ENCODE measurements around the gene LHPP. TPM values are rescaled to one million over a fixed set of nuclear protein-coding genes. Genes with fewer than 3 reads are reported as not detected.

The LHPP gene
- total RNA-seq, 1 donor from 2014 or later, result 16.2 TPM

- Histone ChIP-seq H3K4me1 (peaks cover 8% of the 10 kb centered on the region), H3K36me3 (no peaks in the 10 kb centered on the region), H3K27ac (no peak overlapping the region), H3K9me3 (no peaks in the 10 kb centered on the region), H3K27me3 (no peaks in the 10 kb centered on the region), H3K4me3 (no peak overlapping the region)
- no peak for TF ChIP-seq CTCF (IDR thresholded peaks at IDR 0.05)
- DNase-seq, result no peak
- no peak for ATAC-seq
- intact Hi-C loops (cut with DNase I), result no loop called here
Observed at GRCh38 chr10:124464028-124464965, 2.7 kb downstream of the LHPP start.

GRCh38 chr10:124465003-124465776 is 3.6 kb downstream of the LHPP start:
- no peak for DNase-seq
- ATAC-seq, result no peak
- no peak overlapping the region for H3K4me3 ChIP-seq
- no peaks in the 10 kb centered on the region for H3K36me3 ChIP-seq
- peaks cover 8% of the 10 kb centered on the region for H3K4me1 ChIP-seq
- intact Hi-C loops (cut with DNase I), result no loop called here
- no peak overlapping the region for H3K27ac ChIP-seq
- no peaks in the 10 kb centered on the region for H3K9me3 ChIP-seq
- no peak for TF ChIP-seq CTCF (IDR thresholded peaks at IDR 0.05)
- no peaks in the 10 kb centered on the region for H3K27me3 ChIP-seq

- peaks cover 8% of the 10 kb centered on the region for H3K4me1 ChIP-seq
- intact Hi-C loops (cut with DNase I), result no loop called here
- no peaks in the 10 kb centered on the region for H3K27me3 ChIP-seq
- no peaks in the 10 kb centered on the region for H3K9me3 ChIP-seq
- no peak overlapping the region for H3K27ac ChIP-seq
- ATAC-seq, result no peak
- no peaks in the 10 kb centered on the region for H3K36me3 ChIP-seq
- no peak for DNase-seq
- TF ChIP-seq CTCF (IDR thresholded peaks at IDR 0.05), result no peak
- no peak overlapping the region for H3K4me3 ChIP-seq
Observed at GRCh38 chr10:124465777-124466488, 4.3 kb downstream of the LHPP start.

GRCh38 chr10:124467165-124467564 is 5.5 kb downstream of the LHPP start:
- no peak for TF ChIP-seq CTCF (IDR thresholded peaks at IDR 0.05)
- no peak overlapping the region for H3K27ac ChIP-seq
- DNase-seq (no peak), ATAC-seq (no peak)
- H3K27me3 ChIP-seq, result no peaks in the 10 kb centered on the region
- no peak overlapping the region for H3K4me3 ChIP-seq
- no peaks in the 10 kb centered on the region for H3K9me3 ChIP-seq
- intact Hi-C loops (cut with DNase I), result no loop called here
- no peaks in the 10 kb centered on the region for H3K36me3 ChIP-seq
- H3K4me1 ChIP-seq, result peaks cover 4% of the 10 kb centered on the region

- intact Hi-C loops (cut with DNase I), result no loop called here
- Histone ChIP-seq H3K4me3 (no peak overlapping the region), H3K4me1 (no peaks in the 10 kb centered on the region), H3K27me3 (no peaks in the 10 kb centered on the region), H3K27ac (no peak overlapping the region), H3K36me3 (no peaks in the 10 kb centered on the region), H3K9me3 (no peaks in the 10 kb centered on the region)
- DNase-seq, result no peak
- no peak for TF ChIP-seq CTCF (IDR thresholded peaks at IDR 0.05)
- ATAC-seq, result no peak
Observed at GRCh38 chr10:124468624-124469023, 7.0 kb downstream of the LHPP start.

All from upper lobe of right lung (tissue), 1 donor.